MCF 10A (cell line): Measurements from ENCODE around the gene LRMDA. TPM values are rescaled to one million over a fixed set of nuclear protein-coding genes. Genes with fewer than 3 reads are reported as not detected.
A peak's percentile ranks its signal among the peaks of the same experiment; 100 is the strongest.

Source experiments
- BruUV-seq: library from RNA; stranded (reverse); fragments of 400-500 nt; replicated peaks from 2 replicates; lab custom pipeline; 2021; lab: Mats Ljungman, UMichigan
- CTCF ChIA-PET: fragments of 300-600 bp; sonication (Branson Sonifier 250); formaldehyde crosslinking; extraction: SDS; loops from one replicate; lab custom pipeline; 2021; ENCODE audit warnings: antibody characterized with exemption, inconsistent platforms; lab: Yijun Ruan, JAX
- POLR2A ChIA-PET: fragments of 300-600, 350-650 bp; sonication (Branson Sonifier 250); formaldehyde crosslinking; extraction: SDS; loops from one replicate; lab custom pipeline; 2020; ENCODE audit warnings: antibody characterized with exemption, inconsistent platforms; lab: Yijun Ruan, JAX
- DNase-seq: peaks from one replicate; pipeline ENCODE4 v3.0.0-alpha.2; 2018; ENCODE audit not compliant: unreplicated experiment
- H3K27ac Mint-ChIP-seq: one replicate; pipeline ENCODE4 v1.8.0; 2022; ENCODE audit warnings: mild to moderate bottlenecking, low read depth, mixed read lengths; ENCODE audit not compliant: unreplicated experiment
- H3K27me3 Mint-ChIP-seq: one replicate; pipeline ENCODE4 v1.8.0; 2022; ENCODE audit warnings: mixed read lengths; ENCODE audit not compliant: insufficient read depth, unreplicated experiment
- H3K36me3 Mint-ChIP-seq: one replicate; pipeline ENCODE4 v1.8.0; 2022; ENCODE audit warnings: mild to moderate bottlenecking, moderate library complexity, mixed read lengths; ENCODE audit not compliant: insufficient read depth, unreplicated experiment
- H3K4me1 Mint-ChIP-seq: one replicate; pipeline ENCODE4 v1.8.0; 2022; ENCODE audit warnings: mixed read lengths; ENCODE audit not compliant: insufficient read depth, unreplicated experiment
- H3K4me3 Mint-ChIP-seq: one replicate; pipeline ENCODE4 v1.8.0; 2022; ENCODE audit warnings: mild to moderate bottlenecking, moderate library complexity, mixed read lengths; ENCODE audit not compliant: unreplicated experiment
- H3K9me3 Mint-ChIP-seq: one replicate; pipeline ENCODE4 v1.8.0; 2022; ENCODE audit warnings: mixed read lengths; ENCODE audit not compliant: unreplicated experiment
- intact Hi-C: fragments of 100-400 bp; cut with micrococcal nuclease; formaldehyde crosslinking; loops from 2 replicates; pipeline ENCODE4 v1.14.1; 2022
- total RNA-seq: library from RNA; stranded (reverse); gene quantifications from 2 replicates; pipeline ENCODE4 v1.2.3, GENCODE V29; 2022
- TF ChIP-seq, protein P1 (sequence below): fragments of 200-600 bp; IDR thresholded peaks from one replicate; pipeline ENCODE4 v1.8.0; 2022; ENCODE audit warnings: antibody characterized with exemption, mild to moderate bottlenecking; ENCODE audit not compliant: unreplicated experiment

The LRMDA gene
- total RNA-seq, 1 experiment from 2014 or later: not detected

DNA sequence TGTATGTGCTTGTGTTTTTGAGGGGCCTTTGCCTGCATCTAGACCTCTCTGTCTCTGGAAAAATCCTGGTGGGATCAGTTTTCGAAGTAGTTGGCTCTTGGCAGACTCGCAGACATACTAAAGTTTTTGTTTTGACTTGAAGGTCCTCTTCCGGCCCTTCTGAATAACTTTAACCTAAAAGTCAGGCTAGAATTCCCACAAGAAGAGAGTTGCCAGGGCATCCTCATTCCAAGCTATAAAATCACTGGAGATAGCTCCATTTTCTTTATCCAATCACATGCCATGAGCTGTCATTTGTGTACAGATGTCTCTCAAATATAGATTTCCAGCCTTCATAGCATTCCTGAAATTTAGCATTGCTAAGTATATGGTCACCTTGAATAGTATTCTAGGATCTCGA is 967.8 kb downstream of the LRMDA start:
- Mint-ChIP-seq H3K4me3 (no peak overlapping the region), H3K36me3 (no peaks in the 10 kb centered on the region), H3K27me3 (no peaks in the 10 kb centered on the region), H3K9me3 (peaks cover 6% of the 10 kb centered on the region), H3K27ac (no peak overlapping the region), H3K4me1 (peaks cover 15% of the 10 kb centered on the region)
- ChIA-PET CTCF (interaction anchor here (0.6 kb wide), 1 partner anchor 49 kb away, joined by 4 read pairs; no protein-coding TSS in a partner anchor), POLR2A (no interaction called here)
- TF ChIP-seq, protein P1, sequence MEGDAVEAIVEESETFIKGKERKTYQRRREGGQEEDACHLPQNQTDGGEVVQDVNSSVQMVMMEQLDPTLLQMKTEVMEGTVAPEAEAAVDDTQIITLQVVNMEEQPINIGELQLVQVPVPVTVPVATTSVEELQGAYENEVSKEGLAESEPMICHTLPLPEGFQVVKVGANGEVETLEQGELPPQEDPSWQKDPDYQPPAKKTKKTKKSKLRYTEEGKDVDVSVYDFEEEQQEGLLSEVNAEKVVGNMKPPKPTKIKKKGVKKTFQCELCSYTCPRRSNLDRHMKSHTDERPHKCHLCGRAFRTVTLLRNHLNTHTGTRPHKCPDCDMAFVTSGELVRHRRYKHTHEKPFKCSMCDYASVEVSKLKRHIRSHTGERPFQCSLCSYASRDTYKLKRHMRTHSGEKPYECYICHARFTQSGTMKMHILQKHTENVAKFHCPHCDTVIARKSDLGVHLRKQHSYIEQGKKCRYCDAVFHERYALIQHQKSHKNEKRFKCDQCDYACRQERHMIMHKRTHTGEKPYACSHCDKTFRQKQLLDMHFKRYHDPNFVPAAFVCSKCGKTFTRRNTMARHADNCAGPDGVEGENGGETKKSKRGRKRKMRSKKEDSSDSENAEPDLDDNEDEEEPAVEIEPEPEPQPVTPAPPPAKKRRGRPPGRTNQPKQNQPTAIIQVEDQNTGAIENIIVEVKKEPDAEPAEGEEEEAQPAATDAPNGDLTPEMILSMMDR: no peak
- BruUV-seq: no TSS peak
- DNase-seq: no peak
- intact Hi-C loops: no loop called here

DNA sequence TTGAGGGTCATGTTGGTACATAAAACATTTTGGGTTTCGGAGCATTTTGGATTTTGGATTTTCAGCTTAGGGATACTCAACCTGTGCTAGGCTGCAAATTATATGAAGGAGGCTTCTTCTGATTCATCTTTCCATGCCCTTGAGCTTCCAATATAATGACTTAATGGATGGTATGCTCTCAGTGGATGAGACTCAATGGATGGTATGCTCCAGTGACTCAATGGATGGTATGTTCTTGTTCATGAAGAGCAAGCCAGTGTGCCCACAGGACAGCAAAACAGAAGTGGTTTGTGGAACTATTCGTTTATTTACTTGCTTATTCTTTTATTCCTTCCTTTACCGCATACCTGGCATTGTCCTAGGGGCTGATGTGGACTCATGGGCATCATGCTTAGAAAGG is 969.6 kb downstream of the LRMDA start:
- POLR2A ChIA-PET: interaction anchor here (1.1 to 1.2 kb wide), 2 partner anchors 14 to 91 kb away, joined by 3 read pairs; no protein-coding TSS in a partner anchor
- no peaks in the 10 kb centered on the region for H3K36me3 Mint-ChIP-seq
- no peak for DNase-seq
- TF ChIP-seq, protein P1: no peak
- intact Hi-C loops: no loop called here
- CTCF ChIA-PET: no interaction called here
- peaks cover 6% of the 10 kb centered on the region for H3K9me3 Mint-ChIP-seq
- H3K27me3 Mint-ChIP-seq: no peaks in the 10 kb centered on the region
- H3K4me1 Mint-ChIP-seq: peaks cover 12% of the 10 kb centered on the region
- H3K4me3 Mint-ChIP-seq: no peak overlapping the region
- no peak overlapping the region for H3K27ac Mint-ChIP-seq
- no TSS peak for BruUV-seq

DNA sequence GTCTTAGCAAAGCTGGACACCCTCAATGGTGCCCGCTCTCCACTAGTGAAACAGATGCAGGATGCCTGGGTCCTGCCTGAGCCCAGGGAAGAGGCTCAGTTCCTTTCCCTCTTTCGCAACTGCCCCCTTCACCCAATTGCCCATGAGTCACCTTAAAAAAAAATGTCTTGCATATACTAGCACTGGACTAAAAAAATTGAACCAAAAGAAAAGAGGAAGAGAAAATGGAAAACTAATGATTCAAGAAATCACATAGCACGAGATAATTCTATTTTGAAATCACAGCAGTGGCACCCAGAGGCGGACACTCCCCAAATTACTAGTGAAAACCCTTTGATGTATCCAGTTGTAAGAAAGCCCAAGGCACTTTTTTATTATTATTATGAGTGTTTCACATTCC is 972.5 kb downstream of the LRMDA start:
- no TSS peak for BruUV-seq

DNA sequence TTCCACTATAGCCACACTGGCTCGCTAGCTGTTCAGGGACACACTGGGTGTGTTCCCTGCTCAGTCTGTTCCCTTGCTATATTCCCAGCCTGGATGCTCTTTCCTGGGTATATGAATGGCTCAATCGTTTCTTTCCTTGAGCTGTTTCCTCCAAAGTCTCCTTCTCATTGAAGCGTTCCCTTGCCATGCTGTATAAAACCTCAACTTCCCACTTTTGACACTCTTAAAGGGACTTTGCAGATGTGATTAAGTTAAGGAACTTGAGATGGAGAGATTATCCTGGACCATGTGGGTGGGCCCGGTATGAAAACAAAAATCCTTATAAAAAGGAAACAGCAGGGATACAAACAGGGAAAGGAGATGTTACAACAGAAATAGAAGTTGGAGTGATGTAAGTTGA is 973.1 kb downstream of the LRMDA start:
- H3K27ac Mint-ChIP-seq: no peak overlapping the region
- no peaks in the 10 kb centered on the region for H3K36me3 Mint-ChIP-seq
- H3K9me3 Mint-ChIP-seq: peaks cover 6% of the 10 kb centered on the region
- H3K27me3 Mint-ChIP-seq: no peaks in the 10 kb centered on the region
- POLR2A ChIA-PET: no interaction called here
- TF ChIP-seq, protein P1: no peak
- CTCF ChIA-PET: no interaction called here
- intact Hi-C loops: no loop called here
- DNase-seq: no peak
- peaks cover 12% of the 10 kb centered on the region for H3K4me1 Mint-ChIP-seq
- no TSS peak for BruUV-seq
- H3K4me3 Mint-ChIP-seq: no peak overlapping the region

More for the DNA sequence above, 972.5 kb downstream of the LRMDA start:
- H3K4me3 Mint-ChIP-seq: no peak overlapping the region
- H3K27me3 Mint-ChIP-seq: no peaks in the 10 kb centered on the region
- ChIA-PET POLR2A (no interaction called here), CTCF (no interaction called here)
- peaks cover 12% of the 10 kb centered on the region for H3K4me1 Mint-ChIP-seq
- TF ChIP-seq, protein P1: no peak
- peak; percentile 75 for DNase-seq
- intact Hi-C loops: no loop called here
- H3K27ac Mint-ChIP-seq: peak overlapping the region; percentile 2
- peaks cover 6% of the 10 kb centered on the region for H3K9me3 Mint-ChIP-seq
- H3K36me3 Mint-ChIP-seq: no peaks in the 10 kb centered on the region
